ENCODE data around the gene SCRN1.
"Not testable (repeated sequence)": the region's sequence is repeated elsewhere in the genome, so short reads cannot be mapped to it uniquely, and the experiment has no call there.

Gene SCRN1

GRCh38 chr7:29962035-29962434 lies 27.6 kb downstream of the SCRN1 start:
- DNase-seq: no peak

- not testable (repeated sequence) for DNase-seq
These were observed 28.0 kb downstream of the SCRN1 start for GRCh38 chr7:29961611-29962010.

GRCh38 chr7:29958667-29959358 lies 30.8 kb downstream of the SCRN1 start:
- no peak for DNase-seq

DNA sequence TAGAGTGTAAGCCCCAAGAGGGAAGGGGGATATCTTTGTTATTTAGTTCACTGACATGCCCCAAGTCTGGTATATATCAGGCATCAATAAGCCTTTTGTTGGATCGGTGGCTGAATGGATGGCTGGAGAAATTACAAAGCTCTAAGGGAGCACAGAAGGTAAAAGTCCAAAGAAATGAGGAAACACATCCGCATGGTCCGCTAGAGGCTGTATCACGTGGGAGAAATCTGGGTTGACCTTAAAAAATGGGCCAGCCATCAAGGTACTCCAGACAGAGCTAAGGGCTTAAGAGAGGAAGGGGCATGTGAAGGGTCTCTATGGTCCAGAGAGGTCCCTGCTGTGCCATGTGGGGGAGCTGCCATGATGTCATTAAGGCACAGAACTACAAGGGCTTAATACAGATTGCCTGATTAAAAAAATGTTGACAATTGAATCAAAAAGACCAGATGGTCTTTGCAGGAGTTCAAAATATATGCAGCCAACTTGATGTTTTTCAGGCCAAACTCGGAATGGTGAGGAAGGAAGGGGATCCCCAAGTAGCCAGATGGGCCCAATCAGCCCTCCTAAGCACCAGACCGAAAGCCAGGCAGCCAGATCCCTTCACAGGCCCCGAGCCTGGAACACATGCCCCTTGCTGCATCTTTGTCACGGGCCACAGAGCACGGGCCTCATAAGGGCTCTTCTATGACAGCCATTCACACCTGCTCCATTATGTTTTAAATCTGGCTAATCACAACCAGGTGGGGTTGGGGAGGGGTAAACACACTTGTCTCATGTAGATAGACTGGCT lies 31.9 kb downstream of the SCRN1 start:
- DNase-seq: peak; percentile 30

GRCh38 chr7:29956487-29956836 lies 33.1 kb downstream of the SCRN1 start:
- DNase-seq: no peak

DNA sequence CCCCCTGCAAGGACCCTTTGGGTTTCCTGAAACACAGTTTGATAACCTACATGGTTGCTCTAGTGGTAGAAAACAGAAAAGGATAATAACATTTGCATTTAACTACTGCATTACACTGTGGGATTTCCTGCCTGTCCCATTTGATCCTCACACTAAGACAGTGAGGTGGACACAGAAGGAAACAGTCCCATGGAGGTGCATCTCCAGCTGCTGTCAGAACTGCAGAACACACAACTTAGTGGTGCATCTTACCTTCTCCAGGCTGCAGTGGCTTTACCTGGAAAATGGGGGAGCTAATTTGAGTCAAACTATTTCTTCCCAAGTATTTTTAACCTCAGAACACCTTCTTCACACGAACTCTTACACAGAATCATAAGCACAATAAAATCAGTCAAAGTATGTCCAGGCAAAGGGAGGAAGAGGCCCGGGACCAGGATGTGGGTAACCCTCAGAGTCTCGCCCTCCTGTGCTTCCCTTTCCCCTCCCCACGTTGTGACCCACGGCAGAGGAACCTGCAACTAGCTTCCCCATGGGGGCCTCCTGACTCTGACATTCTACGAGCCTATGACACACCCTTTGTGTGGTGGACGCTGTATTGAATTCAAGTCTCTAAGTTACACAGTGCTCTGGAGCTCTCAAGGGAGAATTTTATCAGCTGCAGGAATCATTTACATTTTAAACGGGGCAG lies 33.7 kb downstream of the SCRN1 start:
- DNase-seq: no peak

DNA sequence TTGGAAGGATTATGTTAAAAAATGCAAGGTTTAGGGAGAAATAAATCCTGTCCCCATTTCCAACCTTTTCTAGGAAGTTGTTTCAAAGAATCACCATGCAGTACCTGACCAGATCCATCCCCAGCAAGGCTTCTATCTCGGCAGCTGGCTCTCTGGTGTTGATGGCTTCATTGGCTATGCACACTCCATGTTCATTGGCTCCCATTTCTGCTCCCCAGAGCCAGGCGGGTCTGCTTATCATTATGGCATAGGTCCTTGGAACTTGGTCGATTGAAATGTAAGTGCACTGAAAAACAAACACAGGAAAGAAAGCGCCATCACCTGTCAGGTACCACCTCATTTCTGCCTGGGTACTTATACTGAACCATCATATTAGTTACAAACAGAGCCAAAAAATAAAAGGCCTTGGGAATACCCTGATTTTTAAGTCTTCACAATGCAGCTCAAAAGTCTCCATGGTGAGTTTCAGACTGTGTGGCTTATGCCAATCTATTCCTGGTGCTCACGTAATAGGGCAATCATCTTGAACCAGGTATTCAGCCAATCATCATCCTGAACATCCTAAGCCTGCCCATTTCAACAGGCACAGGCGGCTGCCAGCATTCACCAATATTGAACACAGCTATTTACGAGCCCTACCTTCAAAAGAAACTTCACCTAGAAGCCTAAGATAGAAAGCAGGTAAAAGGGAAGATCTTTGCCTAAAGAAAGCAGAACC lies 34.4 kb downstream of the SCRN1 start:
- DNase-seq: no peak

GRCh38 chr7:29953726-29954347 lies 35.8 kb downstream of the SCRN1 start:
- DNase-seq: no peak

- no peak for DNase-seq
These were observed 38.4 kb downstream of the SCRN1 start for GRCh38 chr7:29951206-29951605.

- DNase-seq: no peak
These were observed 39.1 kb downstream of the SCRN1 start for GRCh38 chr7:29950480-29950879.

- no peak for DNase-seq
These were observed 41.0 kb downstream of the SCRN1 start for GRCh38 chr7:29948587-29948986.

DNA sequence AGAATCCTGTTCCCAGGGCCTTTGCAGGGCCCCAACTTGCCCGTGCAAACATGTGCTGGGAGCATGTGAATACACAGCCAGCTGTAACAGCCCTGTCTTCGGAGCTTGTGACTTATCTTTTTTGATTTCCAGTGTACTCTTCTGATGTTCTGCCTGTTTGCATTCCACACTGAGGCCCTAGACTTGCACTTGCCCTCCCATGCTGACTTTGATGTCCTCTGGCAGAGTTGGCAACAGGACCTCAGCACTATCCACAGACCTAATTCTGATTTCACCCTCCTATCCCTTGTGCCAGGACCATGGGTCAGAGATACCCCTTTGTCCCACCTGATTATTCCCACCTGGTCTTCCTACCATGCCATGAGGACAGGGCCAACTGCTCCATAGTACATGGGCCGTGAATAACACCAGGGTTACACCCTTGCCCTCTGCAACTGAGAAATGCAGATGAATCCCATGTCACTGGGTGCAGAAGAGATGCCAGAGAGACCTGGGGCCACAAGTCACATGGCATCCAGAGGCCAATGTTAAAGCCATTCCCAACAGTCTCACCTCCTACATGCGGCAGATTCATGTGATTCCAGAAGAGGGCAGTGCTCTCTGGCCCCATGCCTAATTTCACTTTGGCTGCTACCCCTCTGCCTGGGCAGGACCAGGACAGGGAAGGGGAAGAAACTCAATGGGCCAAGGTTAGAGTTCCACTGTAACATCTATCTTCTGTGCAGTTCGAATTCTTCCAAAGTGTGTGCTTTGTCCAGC lies 43.0 kb downstream of the SCRN1 start:
- DNase-seq: no peak

DNA sequence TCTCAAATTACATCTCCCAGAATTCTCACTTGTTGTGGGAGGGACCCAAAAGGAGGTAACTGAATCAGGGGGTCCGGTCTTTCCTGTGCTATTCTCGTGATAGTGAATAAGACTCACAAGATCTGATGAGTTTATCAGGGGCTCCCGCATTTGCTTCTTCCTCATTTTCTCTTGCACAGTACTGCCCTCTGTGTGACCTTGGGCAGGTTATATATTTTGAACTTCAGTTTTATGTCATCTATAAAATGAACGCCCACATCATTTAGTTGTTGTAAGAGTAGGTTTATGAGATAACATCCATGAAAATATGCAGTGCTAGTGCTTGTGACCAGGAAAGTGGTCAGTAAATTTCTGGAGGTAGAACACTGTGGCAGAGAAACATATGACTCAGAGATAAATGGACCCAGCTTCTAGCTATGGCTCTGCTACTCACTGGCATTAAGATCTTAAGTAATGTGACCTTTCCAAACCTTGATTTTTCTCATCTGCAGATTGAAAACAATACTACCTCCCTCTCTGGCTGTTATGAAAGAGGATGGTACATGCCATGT lies 44.3 kb downstream of the SCRN1 start:
- DNase-seq: no peak

- no peak for DNase-seq
These were observed 49.4 kb downstream of the SCRN1 start for GRCh38 chr7:29940199-29940598.

- DNase-seq: no peak
These were observed 52.5 kb downstream of the SCRN1 start for GRCh38 chr7:29937132-29937531.

DNA sequence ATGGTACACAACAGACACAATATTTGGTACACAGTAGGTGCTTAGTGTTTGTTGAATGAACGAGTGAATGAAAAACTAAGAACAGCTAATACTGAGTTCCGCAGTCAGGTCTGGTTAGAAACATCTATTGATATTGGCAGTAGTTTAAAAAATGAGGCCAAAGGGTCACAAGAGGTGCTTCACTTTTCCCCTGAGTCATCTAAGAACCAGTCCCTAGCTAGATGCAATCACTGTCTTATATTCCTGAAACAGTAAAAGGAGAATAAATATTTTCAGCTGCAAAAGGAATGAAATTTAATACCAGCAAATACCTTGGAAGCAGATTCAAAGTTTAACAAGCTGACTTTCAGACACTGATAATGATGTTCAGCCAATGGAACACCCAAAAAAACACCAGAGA lies 54.5 kb downstream of the SCRN1 start:
- DNase-seq: no peak

- no peak for DNase-seq
These were observed 60.4 kb downstream of the SCRN1 start for GRCh38 chr7:29929018-29929807.

- DNase-seq: no peak
These were observed 62.9 kb downstream of the SCRN1 start for GRCh38 chr7:29926741-29927140.

- DNase-seq: no peak
These were observed 63.4 kb downstream of the SCRN1 start for GRCh38 chr7:29926216-29926615.

DNA sequence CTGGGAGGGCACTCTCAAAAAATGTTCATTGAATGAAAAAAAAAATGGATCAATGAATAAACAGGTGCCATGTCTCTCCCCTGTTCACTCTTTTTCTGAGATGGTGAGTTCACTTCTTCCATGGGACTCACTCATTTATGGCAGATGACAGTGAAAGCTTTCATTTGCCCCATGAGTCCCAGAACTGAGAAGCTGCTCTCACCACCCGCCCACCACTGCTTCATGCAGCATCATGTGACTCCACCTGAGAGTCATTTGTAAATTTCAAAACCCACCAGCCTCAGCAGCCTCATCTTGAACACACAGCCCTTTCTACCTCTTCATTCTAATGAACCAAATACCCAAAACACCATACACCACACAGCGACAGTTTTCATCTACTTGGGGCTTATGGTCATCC lies 64.9 kb downstream of the SCRN1 start:
- no peak for DNase-seq

- no peak for DNase-seq
These were observed 65.6 kb downstream of the SCRN1 start for GRCh38 chr7:29924006-29924405.
